ENCODE measurements around the gene CNTNAP2. TPM values are rescaled to one million over a fixed set of nuclear protein-coding genes. Genes with fewer than 3 reads are reported as not detected.

The CNTNAP2 gene
- total and polyA plus RNA-seq, 9 of the 15 experiments (the other 6 are each of a cell fraction or from before 2014, with no cell fraction given), result 0.04 to 0.62 (median 0.09) TPM; not detected in 4

DNA sequence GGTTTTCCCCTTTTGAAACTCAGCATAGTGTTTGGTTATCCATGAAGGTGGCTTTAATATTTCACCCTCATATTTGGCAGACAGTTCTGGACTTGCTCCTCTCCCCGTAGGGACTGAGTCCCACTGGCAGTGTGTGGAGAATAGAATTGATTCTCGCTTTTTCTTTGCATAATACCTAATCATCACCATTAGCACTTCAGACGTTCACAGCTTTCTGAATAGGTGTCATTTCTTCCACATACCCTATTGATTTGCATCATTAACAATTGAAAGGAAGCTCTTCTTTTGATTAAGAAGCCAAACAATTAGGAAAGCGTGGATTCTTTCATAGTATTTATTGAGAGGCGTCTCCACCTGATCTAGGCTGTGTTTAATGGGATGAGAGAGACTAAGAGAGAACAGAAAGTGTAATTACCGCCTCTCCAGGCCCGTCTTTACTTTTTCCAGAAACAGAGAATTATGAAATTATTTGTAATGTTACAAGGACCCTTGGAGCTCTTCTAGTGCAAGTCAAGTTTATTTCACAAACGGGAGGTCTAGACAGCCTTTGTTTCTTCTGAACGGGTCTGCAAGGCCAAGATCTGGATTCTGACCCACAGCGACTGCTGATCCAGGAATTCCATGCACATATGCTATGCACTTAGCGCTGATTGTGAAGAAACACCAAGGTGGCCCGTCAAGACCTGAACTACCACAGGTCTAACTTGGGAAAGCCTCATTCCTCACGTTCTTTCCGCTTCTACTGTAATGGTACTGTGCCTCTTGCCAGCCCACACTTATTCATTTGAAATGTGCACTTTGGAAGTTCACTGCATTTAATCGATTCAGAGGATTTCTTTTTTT lies 2224.1 kb downstream of the CNTNAP2 start (continued):
- TF ChIP-seq, protein P1, sequence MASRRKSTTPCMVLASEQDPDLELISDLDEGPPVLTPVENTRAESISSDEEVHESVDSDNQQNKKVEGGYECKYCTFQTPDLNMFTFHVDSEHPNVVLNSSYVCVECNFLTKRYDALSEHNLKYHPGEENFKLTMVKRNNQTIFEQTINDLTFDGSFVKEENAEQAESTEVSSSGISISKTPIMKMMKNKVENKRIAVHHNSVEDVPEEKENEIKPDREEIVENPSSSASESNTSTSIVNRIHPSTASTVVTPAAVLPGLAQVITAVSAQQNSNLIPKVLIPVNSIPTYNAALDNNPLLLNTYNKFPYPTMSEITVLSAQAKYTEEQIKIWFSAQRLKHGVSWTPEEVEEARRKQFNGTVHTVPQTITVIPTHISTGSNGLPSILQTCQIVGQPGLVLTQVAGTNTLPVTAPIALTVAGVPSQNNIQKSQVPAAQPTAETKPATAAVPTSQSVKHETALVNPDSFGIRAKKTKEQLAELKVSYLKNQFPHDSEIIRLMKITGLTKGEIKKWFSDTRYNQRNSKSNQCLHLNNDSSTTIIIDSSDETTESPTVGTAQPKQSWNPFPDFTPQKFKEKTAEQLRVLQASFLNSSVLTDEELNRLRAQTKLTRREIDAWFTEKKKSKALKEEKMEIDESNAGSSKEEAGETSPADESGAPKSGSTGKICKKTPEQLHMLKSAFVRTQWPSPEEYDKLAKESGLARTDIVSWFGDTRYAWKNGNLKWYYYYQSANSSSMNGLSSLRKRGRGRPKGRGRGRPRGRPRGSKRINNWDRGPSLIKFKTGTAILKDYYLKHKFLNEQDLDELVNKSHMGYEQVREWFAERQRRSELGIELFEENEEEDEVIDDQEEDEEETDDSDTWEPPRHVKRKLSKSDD (conservative IDR thresholded peaks at IDR 0.05; ENCODE audit: low read length), result no peak
- TF ChIP-seq HIVEP1 (CRISPR knock-in tag; IDR thresholded peaks at IDR 0.05) (no peak), SIN3A (IDR thresholded peaks at IDR 0.05; ENCODE audit: borderline replicate concordance in 2 of 2, control insufficient read depth in 1 of 2, low read depth in 2 of 2, low read length in 2 of 2) (no peak), PHB2 (IDR thresholded peaks at IDR 0.05; ENCODE audit: low read depth) (no peak), ADNP (tag; IDR thresholded peaks at IDR 0.05) (no peak)
- TF ChIP-seq, protein P2, sequence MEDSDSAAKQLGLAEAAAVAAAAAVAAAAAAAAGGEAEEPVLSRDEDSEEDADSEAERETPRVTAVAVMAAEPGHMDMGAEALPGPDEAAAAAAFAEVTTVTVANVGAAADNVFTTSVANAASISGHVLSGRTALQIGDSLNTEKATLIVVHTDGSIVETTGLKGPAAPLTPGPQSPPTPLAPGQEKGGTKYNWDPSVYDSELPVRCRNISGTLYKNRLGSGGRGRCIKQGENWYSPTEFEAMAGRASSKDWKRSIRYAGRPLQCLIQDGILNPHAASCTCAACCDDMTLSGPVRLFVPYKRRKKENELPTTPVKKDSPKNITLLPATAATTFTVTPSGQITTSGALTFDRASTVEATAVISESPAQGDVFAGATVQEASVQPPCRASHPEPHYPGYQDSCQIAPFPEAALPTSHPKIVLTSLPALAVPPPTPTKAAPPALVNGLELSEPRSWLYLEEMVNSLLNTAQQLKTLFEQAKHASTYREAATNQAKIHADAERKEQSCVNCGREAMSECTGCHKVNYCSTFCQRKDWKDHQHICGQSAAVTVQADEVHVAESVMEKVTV (CRISPR knock-in tag; IDR thresholded peaks at IDR 0.05), result no peak
